ENCODE results near the gene VSTM2L.

DNA sequence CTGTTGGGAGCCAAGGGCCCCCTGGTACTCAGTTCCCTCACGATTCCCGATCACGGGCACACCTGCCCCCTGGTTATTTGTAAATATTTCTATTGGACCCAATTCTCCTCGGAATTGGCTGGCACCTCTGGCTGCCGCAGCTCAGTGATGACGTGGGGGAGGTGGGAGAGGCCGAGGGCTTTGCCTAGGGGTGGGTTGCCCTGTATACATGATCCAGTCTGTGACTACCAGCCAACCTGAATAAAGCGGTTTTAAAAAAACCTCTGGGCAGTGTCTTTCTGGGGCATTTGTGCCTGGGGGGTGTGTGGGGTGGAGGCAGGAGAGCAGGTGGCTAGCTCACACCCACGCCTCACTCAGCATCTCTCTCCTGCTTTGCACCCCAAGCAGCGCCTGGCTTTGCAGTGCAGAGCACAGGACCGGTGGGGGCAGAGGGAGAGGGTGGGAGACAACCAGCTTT is 42.2 kb downstream of the VSTM2L start:
- no peak for TF ChIP-seq POLR2A (conservative IDR thresholded peaks at IDR 0.05)
- no peak for TF ChIP-seq TAF9B (IDR thresholded peaks at IDR 0.05; ENCODE audit: partially characterized antibody)
- no peak for TF ChIP-seq PATZ1 (CRISPR knock-in tag; IDR thresholded peaks at IDR 0.05; ENCODE audit: borderline replicate concordance)
- TF ChIP-seq TEAD4 (IDR thresholded peaks at IDR 0.05; ENCODE audit: low read length) = no peak
- no peak for TF ChIP-seq TEAD4 (CRISPR knock-in tag; IDR thresholded peaks at IDR 0.05; ENCODE audit: borderline replicate concordance)
- no peak for TF ChIP-seq TAF1 (IDR thresholded peaks at IDR 0.05; ENCODE audit: control insufficient read depth, extremely low read depth, insufficient read depth, low read length, severe bottlenecking)
- no peak for TF ChIP-seq MCM2 (IDR thresholded peaks at IDR 0.05; ENCODE audit: low read depth)
- TF ChIP-seq, protein P1, sequence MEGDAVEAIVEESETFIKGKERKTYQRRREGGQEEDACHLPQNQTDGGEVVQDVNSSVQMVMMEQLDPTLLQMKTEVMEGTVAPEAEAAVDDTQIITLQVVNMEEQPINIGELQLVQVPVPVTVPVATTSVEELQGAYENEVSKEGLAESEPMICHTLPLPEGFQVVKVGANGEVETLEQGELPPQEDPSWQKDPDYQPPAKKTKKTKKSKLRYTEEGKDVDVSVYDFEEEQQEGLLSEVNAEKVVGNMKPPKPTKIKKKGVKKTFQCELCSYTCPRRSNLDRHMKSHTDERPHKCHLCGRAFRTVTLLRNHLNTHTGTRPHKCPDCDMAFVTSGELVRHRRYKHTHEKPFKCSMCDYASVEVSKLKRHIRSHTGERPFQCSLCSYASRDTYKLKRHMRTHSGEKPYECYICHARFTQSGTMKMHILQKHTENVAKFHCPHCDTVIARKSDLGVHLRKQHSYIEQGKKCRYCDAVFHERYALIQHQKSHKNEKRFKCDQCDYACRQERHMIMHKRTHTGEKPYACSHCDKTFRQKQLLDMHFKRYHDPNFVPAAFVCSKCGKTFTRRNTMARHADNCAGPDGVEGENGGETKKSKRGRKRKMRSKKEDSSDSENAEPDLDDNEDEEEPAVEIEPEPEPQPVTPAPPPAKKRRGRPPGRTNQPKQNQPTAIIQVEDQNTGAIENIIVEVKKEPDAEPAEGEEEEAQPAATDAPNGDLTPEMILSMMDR (IDR thresholded peaks at IDR 0.05 in 2 of 3, conservative IDR thresholded peaks at IDR 0.05 in 1 of 3; ENCODE audit: insufficient read depth in 2 of 3, low read depth in 1 of 3, low read length in 3 of 3) = no peak

All from K562 (cell line).